ENCODE results near the gene RBM34. TPM values are rescaled to one million over a fixed set of nuclear protein-coding genes. Genes with fewer than 3 reads are reported as not detected.
"Not testable (repeated sequence)": the region's sequence is repeated elsewhere in the genome, so short reads cannot be mapped to it uniquely, and the experiment has no call there.

Gene RBM34
- total RNA-seq, 1 experiment from 2014 or later = 184 TPM

DNA sequence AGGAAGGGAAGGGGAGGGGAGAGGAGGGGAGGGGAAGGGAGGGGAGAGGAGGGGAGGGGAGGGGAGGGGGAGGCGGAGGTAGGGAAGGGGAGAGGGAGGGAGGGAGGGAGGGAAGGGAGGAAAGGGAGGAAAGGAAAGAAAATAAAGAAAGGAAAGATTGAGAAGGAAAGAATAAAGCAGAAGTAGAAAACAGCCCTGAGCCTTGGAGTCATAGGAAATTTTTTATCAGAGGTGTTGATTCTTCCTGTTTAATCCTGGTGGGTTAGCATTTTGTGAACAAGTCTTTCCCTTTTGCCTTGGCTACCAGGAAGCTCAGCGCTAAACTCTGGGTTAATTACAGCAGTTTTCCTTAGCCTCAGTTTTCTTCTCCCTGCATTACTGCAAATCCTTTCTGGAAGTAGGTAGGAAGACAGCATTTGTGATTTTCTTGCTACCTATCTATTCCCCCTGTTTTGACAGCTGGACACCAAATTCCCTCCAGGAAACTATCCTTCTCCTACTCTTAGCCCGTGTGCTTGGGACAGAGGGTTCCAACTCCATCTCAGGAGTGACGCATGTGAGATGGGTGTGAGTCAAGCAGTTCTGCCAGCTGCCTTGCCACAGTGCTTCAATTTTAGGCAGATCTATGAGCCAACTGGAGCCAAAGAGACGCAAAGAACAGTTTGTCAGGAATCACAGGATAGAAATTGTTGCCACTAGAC lies 59.3 kb downstream of the RBM34 start:
- Mint-ChIP-seq H3K4me1 (ENCODE audit: insufficient read depth, unreplicated experiment) (peaks cover 29% of the 10 kb centered on the region), H3K4me3 (ENCODE audit: unreplicated experiment) (peak overlapping the region; percentile 17), H3K9me3 (ENCODE audit: unreplicated experiment) (no peaks in the 10 kb centered on the region), H3K27me3 (ENCODE audit: insufficient read depth, unreplicated experiment) (no peaks in the 10 kb centered on the region), H3K36me3 (ENCODE audit: insufficient read depth, unreplicated experiment) (peaks cover 25% of the 10 kb centered on the region), H3K27ac (ENCODE audit: low read depth, unreplicated experiment) (peak overlapping the region; percentile 59)
- DNase-seq (ENCODE audit: unreplicated experiment) = peak; percentile 85
- ChIA-PET POLR2A (interaction anchor here (0.6 to 2.1 kb wide), 7 partner anchors 9 to 1432 kb away, joined by 3 to 8 read pairs (median 4); partner anchors contain the start of genes RBM34 and TOMM20), CTCF (interaction anchor here (0.5 to 4.4 kb wide), 10 partner anchors 8 to 621 kb away, joined by 3 to 27 read pairs (median 4); no protein-coding TSS in a partner anchor)
- no TSS peak for BruUV-seq (replicated peaks)
- TF ChIP-seq, protein P1, sequence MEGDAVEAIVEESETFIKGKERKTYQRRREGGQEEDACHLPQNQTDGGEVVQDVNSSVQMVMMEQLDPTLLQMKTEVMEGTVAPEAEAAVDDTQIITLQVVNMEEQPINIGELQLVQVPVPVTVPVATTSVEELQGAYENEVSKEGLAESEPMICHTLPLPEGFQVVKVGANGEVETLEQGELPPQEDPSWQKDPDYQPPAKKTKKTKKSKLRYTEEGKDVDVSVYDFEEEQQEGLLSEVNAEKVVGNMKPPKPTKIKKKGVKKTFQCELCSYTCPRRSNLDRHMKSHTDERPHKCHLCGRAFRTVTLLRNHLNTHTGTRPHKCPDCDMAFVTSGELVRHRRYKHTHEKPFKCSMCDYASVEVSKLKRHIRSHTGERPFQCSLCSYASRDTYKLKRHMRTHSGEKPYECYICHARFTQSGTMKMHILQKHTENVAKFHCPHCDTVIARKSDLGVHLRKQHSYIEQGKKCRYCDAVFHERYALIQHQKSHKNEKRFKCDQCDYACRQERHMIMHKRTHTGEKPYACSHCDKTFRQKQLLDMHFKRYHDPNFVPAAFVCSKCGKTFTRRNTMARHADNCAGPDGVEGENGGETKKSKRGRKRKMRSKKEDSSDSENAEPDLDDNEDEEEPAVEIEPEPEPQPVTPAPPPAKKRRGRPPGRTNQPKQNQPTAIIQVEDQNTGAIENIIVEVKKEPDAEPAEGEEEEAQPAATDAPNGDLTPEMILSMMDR (IDR thresholded peaks at IDR 0.05; ENCODE audit: unreplicated experiment) = no peak
- intact Hi-C loops (cut with micrococcal nuclease) = loop anchor here (5.0 kb wide), 1 partner anchor 226 kb away; the partner anchor contains the start of genes ARID4B and GGPS1

DNA sequence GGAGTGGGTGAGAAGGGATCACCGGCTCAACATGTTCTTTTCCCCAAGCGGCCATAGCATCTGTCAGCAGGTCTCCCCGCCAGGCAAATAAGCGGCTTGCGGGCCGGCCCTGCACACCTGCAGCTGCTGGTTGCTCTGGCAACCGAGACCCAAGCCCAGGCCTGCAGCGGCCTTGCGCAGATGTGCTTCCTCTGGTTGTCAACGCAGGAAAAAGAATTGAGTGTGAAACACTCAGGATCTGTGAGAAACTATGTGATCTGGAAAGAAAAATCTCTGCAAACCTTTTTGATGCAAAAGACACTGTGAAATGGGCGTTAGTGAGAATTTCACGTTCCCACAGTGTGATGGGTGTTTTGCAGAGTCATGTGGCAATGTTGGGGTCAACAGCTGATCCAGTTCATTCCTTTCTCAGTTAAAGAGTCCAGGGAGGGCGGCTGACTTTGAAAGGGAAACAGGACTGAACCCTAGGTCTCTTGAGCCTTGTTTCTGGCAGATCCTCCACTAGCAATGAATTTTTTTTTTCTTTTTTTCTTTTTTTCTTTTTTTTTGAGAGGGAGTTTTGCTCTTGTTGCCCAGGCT lies 60.8 kb downstream of the RBM34 start:
- intact Hi-C loops (cut with micrococcal nuclease) = loop anchor here (5.0 kb wide), 1 partner anchor 227 kb away; the partner anchor contains the start of genes ARID4B and GGPS1
- Mint-ChIP-seq H3K27ac (ENCODE audit: low read depth, unreplicated experiment) (no peak overlapping the region), H3K4me3 (ENCODE audit: unreplicated experiment) (no peak overlapping the region), H3K27me3 (ENCODE audit: insufficient read depth, unreplicated experiment) (no peaks in the 10 kb centered on the region), H3K36me3 (ENCODE audit: insufficient read depth, unreplicated experiment) (peaks cover 11% of the 10 kb centered on the region), H3K4me1 (ENCODE audit: insufficient read depth, unreplicated experiment) (peaks cover 29% of the 10 kb centered on the region), H3K9me3 (ENCODE audit: unreplicated experiment) (no peaks in the 10 kb centered on the region)
- TF ChIP-seq, protein P1 (IDR thresholded peaks at IDR 0.05; ENCODE audit: unreplicated experiment) = no peak
- no peak for DNase-seq (ENCODE audit: unreplicated experiment)
- BruUV-seq (replicated peaks) = no TSS peak
- CTCF ChIA-PET = interaction anchor here (0.5 to 5.9 kb wide), 10 partner anchors 9 to 646 kb away, joined by 3 to 60 read pairs (median 4); no protein-coding TSS in a partner anchor
- POLR2A ChIA-PET = interaction anchor here (0.9 kb wide), 2 partner anchors 8 to 22 kb away, joined by 3 read pairs; no protein-coding TSS in a partner anchor

DNA sequence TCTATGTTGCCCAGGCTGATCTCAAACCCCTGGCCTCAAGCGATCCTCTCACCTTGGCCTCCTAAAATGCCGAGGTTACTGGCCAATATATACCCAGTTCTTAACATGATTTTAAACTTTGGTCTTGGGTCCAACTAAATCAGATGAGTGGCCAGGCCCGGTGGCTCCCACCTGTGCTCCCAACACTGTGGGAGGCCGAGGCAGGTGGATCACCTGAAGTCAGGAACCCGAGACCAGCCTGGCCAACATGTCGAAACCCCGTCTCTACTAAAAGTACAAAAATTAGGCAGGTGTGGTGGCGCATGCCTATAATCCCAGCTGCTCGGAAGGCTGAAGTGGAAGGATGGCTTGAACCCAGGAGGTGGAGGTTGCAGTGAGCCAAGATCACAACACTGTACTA lies 62.1 kb downstream of the RBM34 start:
- Mint-ChIP-seq H3K27me3 (ENCODE audit: insufficient read depth, unreplicated experiment) (no peaks in the 10 kb centered on the region), H3K27ac (ENCODE audit: low read depth, unreplicated experiment) (no peak overlapping the region), H3K9me3 (ENCODE audit: unreplicated experiment) (no peaks in the 10 kb centered on the region), H3K4me1 (ENCODE audit: insufficient read depth, unreplicated experiment) (peaks cover 19% of the 10 kb centered on the region), H3K36me3 (ENCODE audit: insufficient read depth, unreplicated experiment) (peaks cover 11% of the 10 kb centered on the region), H3K4me3 (ENCODE audit: unreplicated experiment) (no peak overlapping the region)
- intact Hi-C loops (cut with micrococcal nuclease) = no loop called here
- TF ChIP-seq, protein P1 (IDR thresholded peaks at IDR 0.05; ENCODE audit: unreplicated experiment) = no peak
- no peak for DNase-seq (ENCODE audit: unreplicated experiment)
- BruUV-seq (replicated peaks) = no TSS peak
- POLR2A ChIA-PET = no interaction called here
- CTCF ChIA-PET = interaction anchor here (1.3 to 6.3 kb wide), 5 partner anchors 7 to 611 kb away, joined by 4 to 108 read pairs (median 45); no protein-coding TSS in a partner anchor

DNA sequence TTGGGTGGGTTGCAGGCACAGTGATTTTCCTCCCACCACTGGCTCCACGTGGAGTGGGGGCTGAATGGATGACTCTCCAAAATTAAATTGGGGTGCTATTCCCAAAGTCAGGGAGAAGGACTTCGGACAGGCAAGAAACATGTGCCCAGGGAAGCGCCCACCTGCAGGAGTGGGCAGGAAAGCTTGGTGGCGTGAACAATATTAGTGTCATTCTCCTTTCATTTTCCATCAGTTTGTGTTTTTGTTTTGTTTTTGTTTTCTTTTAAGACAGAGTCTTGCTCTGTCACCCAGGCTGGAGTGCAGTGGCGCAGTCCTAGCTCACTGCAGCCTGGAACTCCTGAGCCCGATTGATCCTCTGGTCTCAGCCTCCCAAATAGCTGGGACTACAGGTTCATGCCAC lies 62.5 kb downstream of the RBM34 start:
- peaks cover 11% of the 10 kb centered on the region for H3K36me3 Mint-ChIP-seq (ENCODE audit: insufficient read depth, unreplicated experiment)
- POLR2A ChIA-PET = interaction anchor here (0.7 to 0.9 kb wide), 2 partner anchors 599 to 975 kb away, joined by 3 read pairs; no protein-coding TSS in a partner anchor
- TF ChIP-seq, protein P1 (IDR thresholded peaks at IDR 0.05; ENCODE audit: unreplicated experiment) = no peak
- intact Hi-C loops (cut with micrococcal nuclease) = no loop called here
- H3K4me1 Mint-ChIP-seq (ENCODE audit: insufficient read depth, unreplicated experiment) = peaks cover 19% of the 10 kb centered on the region
- CTCF ChIA-PET = interaction anchor here (0.6 to 6.3 kb wide), 6 partner anchors 8 to 683 kb away, joined by 3 to 108 read pairs (median 24); no protein-coding TSS in a partner anchor
- no peaks in the 10 kb centered on the region for H3K9me3 Mint-ChIP-seq (ENCODE audit: unreplicated experiment)
- H3K27me3 Mint-ChIP-seq (ENCODE audit: insufficient read depth, unreplicated experiment) = no peaks in the 10 kb centered on the region
- H3K4me3 Mint-ChIP-seq (ENCODE audit: unreplicated experiment) = no peak overlapping the region
- DNase-seq (ENCODE audit: unreplicated experiment) = no peak
- BruUV-seq (replicated peaks) = no TSS peak
- H3K27ac Mint-ChIP-seq (ENCODE audit: low read depth, unreplicated experiment) = no peak overlapping the region

DNA sequence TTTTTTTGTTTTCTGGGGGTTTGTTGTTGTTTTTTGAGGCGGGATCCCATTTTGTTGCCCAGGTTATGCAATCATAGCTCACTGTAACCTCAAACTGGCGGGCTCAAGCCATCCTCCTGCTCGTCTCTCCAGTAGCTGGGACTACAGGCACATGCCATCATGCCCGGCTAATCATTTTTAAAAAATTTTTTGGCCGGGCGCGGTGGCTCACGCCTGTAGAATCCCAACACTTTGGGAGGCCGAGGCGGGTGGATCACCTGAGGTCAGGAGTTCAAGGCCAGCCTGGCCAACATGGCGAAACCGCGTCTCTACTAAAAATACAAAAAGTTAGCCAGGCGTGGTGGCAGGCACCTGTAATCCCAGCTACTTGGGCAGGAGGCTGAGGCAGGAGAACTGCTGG lies 63.5 kb downstream of the RBM34 start:
- H3K27me3 Mint-ChIP-seq (ENCODE audit: insufficient read depth, unreplicated experiment); BruUV-seq (replicated peaks): not testable (repeated sequence)

More for the DNA sequence above, 63.5 kb downstream of the RBM34 start:
- CTCF ChIA-PET = interaction anchor here (0.6 to 6.3 kb wide), 8 partner anchors 9 to 610 kb away, joined by 3 to 108 read pairs (median 16); no protein-coding TSS in a partner anchor
- POLR2A ChIA-PET = interaction anchor here (0.9 kb wide), 1 partner anchor 598 kb away, joined by 3 read pairs; no protein-coding TSS in a partner anchor
- Mint-ChIP-seq H3K36me3 (ENCODE audit: insufficient read depth, unreplicated experiment) (peaks cover 11% of the 10 kb centered on the region), H3K4me1 (ENCODE audit: insufficient read depth, unreplicated experiment) (peaks cover 20% of the 10 kb centered on the region)
- H3K27ac Mint-ChIP-seq (ENCODE audit: low read depth, unreplicated experiment); DNase-seq (ENCODE audit: unreplicated experiment); intact Hi-C loops (cut with micrococcal nuclease); H3K9me3 Mint-ChIP-seq (ENCODE audit: unreplicated experiment); H3K4me3 Mint-ChIP-seq (ENCODE audit: unreplicated experiment): not testable (repeated sequence)
